H1 (cell line): ENCODE measurements around the gene SYCE3. TPM values are rescaled to one million over a fixed set of nuclear protein-coding genes. Genes with fewer than 3 reads are reported as not detected.

ENCODE experiments used
- CTCF ChIA-PET: fragments of 300-600 bp; sonication (Branson Sonifier 250); formaldehyde crosslinking; loops from one replicate; lab custom pipeline; 2021; ENCODE audit not compliant: partially characterized antibody; lab: Charles Lee
- POLR2A ChIA-PET: fragments of 300-600 bp; sonication (Branson Sonifier 250); formaldehyde crosslinking; loops from one replicate; lab custom pipeline; 2021; ENCODE audit warnings: inconsistent platforms; ENCODE audit not compliant: partially characterized antibody; lab: Charles Lee
- DNase-seq, 2 experiments: peaks; one replicate each; pipeline versions ENCODE4 v3.0.0 to v3.0.0-alpha.2; 2010 to 2022; ENCODE audit warnings: low spot score in 2 of 2, low read depth in 1 of 2, mixed read lengths in 1 of 2
- FAIRE-seq: peaks from 2 replicates; lab custom pipeline; 2011; peaks lifted over from hg19 to GRCh38; lab: Jason Lieb, UNC
- H2AFZ ChIP-seq: 2 replicates; pipeline ENCODE4 v1.8.1; 2012; ENCODE audit warnings: low read length, inconsistent platforms
- H2AK5ac ChIP-seq: 2 replicates; pipeline ENCODE4 v1.6.1; 2013; ENCODE audit warnings: low read depth, low read length
- H2BK120ac ChIP-seq: replicated peaks from 2 replicates; pipeline ENCODE3; 2013; ENCODE audit warnings: low read depth, low read length, inconsistent platforms
- H2BK12ac ChIP-seq: 2 replicates; pipeline ENCODE4 v1.6.1; 2013; ENCODE audit warnings: low read depth, low read length
- H2BK15ac ChIP-seq: 2 replicates; pipeline ENCODE4 v1.6.1; 2013; ENCODE audit warnings: low read length
- H2BK20ac ChIP-seq: 2 replicates; pipeline ENCODE4 v1.6.1; 2013; ENCODE audit warnings: low read length
- H2BK5ac ChIP-seq: 2 replicates; pipeline ENCODE4 v1.6.1; 2013; ENCODE audit warnings: low read depth, low read length
- H3K14ac ChIP-seq: 2 replicates; pipeline ENCODE4 v1.6.1; 2013; ENCODE audit warnings: inconsistent platforms; ENCODE audit not compliant: insufficient read length
- H3K18ac ChIP-seq: 2 replicates; pipeline ENCODE4 v1.6.1; 2013; ENCODE audit warnings: low read length; ENCODE audit errors: extremely low read depth
- H3K23ac ChIP-seq: 2 replicates; pipeline ENCODE4 v1.6.1; 2013; ENCODE audit warnings: inconsistent platforms; ENCODE audit not compliant: insufficient read length
- H3K23me2 ChIP-seq: 2 replicates; pipeline ENCODE4 v1.6.1; 2013; ENCODE audit warnings: low read depth, low read length
- H3K27ac ChIP-seq: 2 replicates; pipeline ENCODE4 v1.6.1; 2011; ENCODE audit warnings: low read depth, low read length, inconsistent platforms
- H3K27me3 ChIP-seq, 4 experiments: replicated peaks in 1 of 4; 1 replicate in 1 of 4; 2 replicates in 3 of 4; pipeline versions ENCODE4 v1.6.1 to v1.8.1; 2011 to 2013; ENCODE audit warnings: low read length in 3 of 4, mild to moderate bottlenecking in 3 of 4, inconsistent platforms in 2 of 4, mixed read lengths in 2 of 4, moderate library complexity in 1 of 4; ENCODE audit not compliant: control insufficient read depth in 3 of 4, insufficient read depth in 3 of 4; ENCODE audit errors: extremely low read depth in 1 of 4
- H3K36me3 ChIP-seq, 4 experiments: 2 replicates each; pipeline versions ENCODE4 v1.6.1 to v1.8.1; 2011 to 2013; ENCODE audit warnings: mild to moderate bottlenecking in 4 of 4, low read length in 3 of 4, moderate library complexity in 2 of 4, control low read depth in 1 of 4, inconsistent platforms in 1 of 4; ENCODE audit not compliant: insufficient read depth in 4 of 4, control insufficient read depth in 2 of 4
- H3K4ac ChIP-seq: replicated peaks from 2 replicates; pipeline ENCODE3; 2013; ENCODE audit warnings: low read length, low read depth, mixed read lengths, inconsistent platforms; ENCODE audit not compliant: insufficient read length
- H3K4me1 ChIP-seq, 4 experiments: replicated peaks in 1 of 4; 1 replicate in 1 of 4; 2 replicates in 3 of 4; pipeline versions ENCODE4 v1.6.1 to v1.8.1; 2011 to 2013; ENCODE audit warnings: low read length in 3 of 4, inconsistent platforms in 2 of 4, mixed read lengths in 1 of 4; ENCODE audit not compliant: insufficient read depth in 4 of 4, control insufficient read depth in 3 of 4
- H3K4me2 ChIP-seq, 2 experiments: 2 replicates each; pipeline versions ENCODE4 v1.6.1 to v1.8.1; 2011 to 2013; ENCODE audit warnings: low read depth in 2 of 2, low read length in 2 of 2, control low read depth in 1 of 2, inconsistent platforms in 1 of 2, mild to moderate bottlenecking in 1 of 2; ENCODE audit not compliant: insufficient read depth in 1 of 2
- H3K4me3 ChIP-seq, 4 experiments: fragments of 200-600, 300-600 bp in 1 of 4; sonication (generic), shearing (Covaris generic), sonication (Bioruptor Twin) in 1 of 4; 2 replicates each; pipeline versions ENCODE4 v1.5.1 to v1.8.1; 2011 to 2016; ENCODE audit warnings: low read length in 4 of 4, low read depth in 3 of 4, control low read depth in 2 of 4, inconsistent platforms in 2 of 4, mild to moderate bottlenecking in 2 of 4, mixed read lengths in 1 of 4, moderate library complexity in 1 of 4; ENCODE audit not compliant: insufficient read depth in 2 of 4; ENCODE audit errors: extremely low read depth in 1 of 4
- H3K56ac ChIP-seq: replicated peaks from 2 replicates; pipeline ENCODE3; 2013; ENCODE audit warnings: low read depth, mild to moderate bottlenecking, mixed read lengths, low read length, inconsistent platforms; ENCODE audit not compliant: insufficient read length
- H3K79me1 ChIP-seq: 2 replicates; pipeline ENCODE4 v1.6.1; 2013; ENCODE audit warnings: low read depth, low read length, control low read depth
- H3K79me2 ChIP-seq, 2 experiments: 2 replicates each; pipeline versions ENCODE4 v1.6.1 to v1.8.1; 2012 to 2013; ENCODE audit warnings: low read length in 2 of 2, mild to moderate bottlenecking in 2 of 2, inconsistent platforms in 1 of 2; ENCODE audit not compliant: insufficient read depth in 2 of 2, control insufficient read depth in 1 of 2
- H3K9ac ChIP-seq, 4 experiments: replicated peaks in 1 of 4; 1 replicate in 1 of 4; 2 replicates in 3 of 4; pipeline versions ENCODE4 v1.6.1 to v1.8.1; 2011 to 2013; ENCODE audit warnings: low read depth in 3 of 4, low read length in 3 of 4, control low read depth in 2 of 4, mild to moderate bottlenecking in 2 of 4, moderate library complexity in 2 of 4, inconsistent platforms in 1 of 4; ENCODE audit errors: extremely low read depth in 1 of 4
- H3K9me3 ChIP-seq, 2 experiments: 2 replicates each; pipeline versions ENCODE4 v1.6.1 to v1.8.1; 2012 to 2013; ENCODE audit warnings: mild to moderate bottlenecking in 2 of 2, moderate library complexity in 2 of 2, control low read depth in 1 of 2, inconsistent platforms in 1 of 2, low read depth in 1 of 2, low read length in 1 of 2, mixed read lengths in 1 of 2; ENCODE audit not compliant: insufficient read depth in 2 of 2
- H4K20me1 ChIP-seq, 2 experiments: replicated peaks in 1 of 2; 2 replicates each; pipeline versions ENCODE3 to v1.8.1; 2011 to 2013; ENCODE audit warnings: inconsistent platforms in 2 of 2, low read length in 2 of 2, mild to moderate bottlenecking in 1 of 2; ENCODE audit not compliant: insufficient read depth in 2 of 2, control insufficient read depth in 1 of 2
- H4K5ac ChIP-seq: 2 replicates; pipeline ENCODE4 v1.6.1; 2013; ENCODE audit warnings: low read length, low read depth, mixed read lengths, inconsistent platforms; ENCODE audit not compliant: insufficient read length
- H4K8ac ChIP-seq: 2 replicates; pipeline ENCODE4 v1.8.0; 2013; ENCODE audit warnings: mild to moderate bottlenecking, moderate library complexity, low read length, inconsistent platforms; ENCODE audit not compliant: insufficient read depth; ENCODE audit errors: extremely low read depth
- H4K91ac ChIP-seq: replicated peaks from 2 replicates; pipeline ENCODE3; 2013; ENCODE audit warnings: low read length, mixed read lengths, inconsistent platforms; ENCODE audit not compliant: insufficient read length
- CHD2 ChIP-seq: IDR thresholded peaks from 2 replicates; pipeline ENCODE4 v1.6.1; 2012; ENCODE audit warnings: low read length, improper control_type of control experiment
- GABPA ChIP-seq: IDR thresholded peaks from 2 replicates; pipeline ENCODE4 v1.6.1; 2011; ENCODE audit warnings: mild to moderate bottlenecking, low read length, moderate library complexity, borderline replicate concordance; ENCODE audit not compliant: insufficient read depth
- GTF2F1 ChIP-seq: IDR thresholded peaks from 2 replicates; pipeline ENCODE4 v1.6.1; 2012; ENCODE audit warnings: low read depth, low read length, improper control_type of control experiment, borderline replicate concordance
- JUN ChIP-seq: IDR thresholded peaks from 2 replicates; pipeline ENCODE4 v1.6.1; 2011; ENCODE audit warnings: low read depth, mild to moderate bottlenecking, improper control_type of control experiment, low read length
- KDM1A ChIP-seq: fragments of 200-600, 300-600 bp; sonication (generic); IDR thresholded peaks from 2 replicates; pipeline ENCODE4 v1.7.1; 2016; ENCODE audit warnings: mild to moderate bottlenecking, low read length, borderline replicate concordance
- NANOG ChIP-seq: IDR thresholded peaks from 2 replicates; pipeline ENCODE4 v1.6.1; 2011; ENCODE audit warnings: low read length, low read depth, mild to moderate bottlenecking, inconsistent platforms; ENCODE audit not compliant: insufficient read depth, poor library complexity, severe bottlenecking
- POLR2A ChIP-seq, 2 experiments: IDR thresholded peaks; 1 replicate in 1 of 2; 2 replicates in 1 of 2; pipeline ENCODE4 v1.6.1; 2011; ENCODE audit warnings: low read depth in 2 of 2, low read length in 2 of 2, mild to moderate bottlenecking in 2 of 2; ENCODE audit errors: control extremely low read depth in 1 of 2
- RNF2 ChIP-seq: fragments of 200-900, 300-1000 bp; sonication (generic); IDR thresholded peaks from 2 replicates; pipeline ENCODE4 v1.7.1; 2016; ENCODE audit warnings: borderline replicate concordance, low read depth, mild to moderate bottlenecking, antibody characterized with exemption, low read length; ENCODE audit not compliant: poor library complexity, severe bottlenecking; ENCODE audit errors: missing control alignments
- RXRA ChIP-seq: IDR thresholded peaks from 2 replicates; pipeline ENCODE4 v1.6.1; 2011; ENCODE audit warnings: low read depth, mild to moderate bottlenecking, low read length, moderate library complexity; ENCODE audit not compliant: insufficient read depth
- SIN3A ChIP-seq, 2 experiments: IDR thresholded peaks in 1 of 2; conservative IDR thresholded peaks in 1 of 2; 2 replicates each; pipeline ENCODE4 v1.6.1; 2011 to 2012; ENCODE audit warnings: low read length in 2 of 2, improper control_type of control experiment in 1 of 2, low read depth in 1 of 2, mild to moderate bottlenecking in 1 of 2
- SIRT6 ChIP-seq: IDR thresholded peaks from one replicate; pipeline ENCODE4 v1.7.1; 2012; ENCODE audit warnings: low read length, inconsistent platforms
- WGBS, 2 experiments: shearing (Covaris generic) in 1 of 2; methylation state at CpG; one replicate each; pipeline versions ENCODE4 v1.1.6 to v1.1.7; 2013 to 2015; ENCODE audit warnings: low lambda C conversion rate in 2 of 2, mixed read lengths in 2 of 2, inconsistent platforms in 1 of 2, low coverage in 1 of 2, missing lambda C conversion rate in 1 of 2; ENCODE audit not compliant: insufficient replicate concordance in 2 of 2, insufficient coverage in 1 of 2, insufficient read length in 1 of 2; ENCODE audit errors: extremely low coverage in 1 of 2, missing lambda C conversion rate in 1 of 2; 5-methylcytosine and 5-hydroxymethylcytosine counted together
- polyA plus RNA-seq, 7 experiments: library from polyadenylated mRNA; depleted of rRNA in 3 of 7; stranded (reverse) in 5 of 7; unstranded in 2 of 7; fragments of >200 nt in 5 of 7; fragments of 200-250 nt in 2 of 7; gene quantifications; 1 replicate in 5 of 7; 2 replicates in 1 of 7; 4 replicates in 1 of 7; pipeline versions ENCODE4 v1.2.1 to v1.2.3, GENCODE V29; 2011 to 2013; ENCODE audit warnings: missing spikeins in 2 of 7, mixed read lengths in 2 of 7
- total RNA-seq: library from RNA; stranded (reverse); fragmentation: NEBNext Ultra II Directional; extraction: Animal tissue kit (Norgen Biotek cat#: 25700); gene quantifications from 2 replicates; pipeline ENCODE4 v1.2.1, GENCODE V29; 2021

Gene SYCE3
- total and polyA plus RNA-seq, 2 of the 8 experiments (the other 6 are each of a cell fraction or from before 2014, with no cell fraction given) = 1.9 TPM; not detected in 1

GRCh38 chr22:50568626-50569025, 5.9 kb upstream of the SYCE3 start:
- WGBS, 2 experiments = 90% methylated on average over 7 of the region's 7 CpGs; no CpG with 5 or more reads in 1 of the 2 experiments
- no peak overlapping the region for H4K91ac ChIP-seq
- H3K23me2 ChIP-seq = no peaks in the 10 kb centered on the region
- no peak overlapping the region for H3K56ac ChIP-seq
- DNase-seq (no peak), FAIRE-seq (no peak)
- ChIA-PET CTCF (interaction anchor here (0.7 to 2.3 kb wide), 3 partner anchors 52 to 131 kb away, joined by 3 to 7 read pairs (median 4); no protein-coding TSS in a partner anchor), POLR2A (interaction anchor here (1.1 to 2.5 kb wide), 2 partner anchors 10 to 13 kb away, joined by 4 to 8 read pairs; partner anchors contain the start of gene CPT1B)
- H2BK15ac ChIP-seq = no peak overlapping the region
- H3K27ac ChIP-seq = no peak overlapping the region
- H3K79me2 ChIP-seq = no peaks in the 10 kb centered on the region
- H3K27me3 ChIP-seq = peaks cover 0 to 2% (median 1%) of the 10 kb centered on the region in 4 experiments; a peak in 5 of 7 replicates
- H3K14ac ChIP-seq = no peak overlapping the region
- TF ChIP-seq KDM1A (no peak), CHD2 (no peak), GTF2F1 (no peak), JUN (no peak), RNF2 (no peak), NANOG (no peak), GABPA (no peak), SIN3A (conservative IDR thresholded peaks at IDR 0.05 in 1 of 2, IDR thresholded peaks at IDR 0.05 in 1 of 2; ENCODE audit: low read depth in 1 of 2, low read length in 2 of 2) (no peak), SIRT6 (no peak), RXRA (no peak), POLR2A (IDR thresholded peaks at IDR 0.05; ENCODE audit: control extremely low read depth in 1 of 2, low read depth in 2 of 2, low read length in 2 of 2) (no peak)
- no peak overlapping the region for H4K5ac ChIP-seq
- H3K79me1 ChIP-seq = no peaks in the 10 kb centered on the region
- H3K4me3 ChIP-seq = no peak overlapping the region
- H3K4me2 ChIP-seq = no peak overlapping the region
- no peak overlapping the region for H4K8ac ChIP-seq
- H3K4me1 ChIP-seq = no peaks in the 10 kb centered on the region
- no peak overlapping the region for H2AFZ ChIP-seq
- H3K4ac ChIP-seq = no peak overlapping the region
- no peak overlapping the region for H2BK5ac ChIP-seq
- no peak overlapping the region for H3K9ac ChIP-seq
- H4K20me1 ChIP-seq = peaks cover 4 to 17% of the 10 kb centered on the region in 2 experiments
- peaks cover 8 to 38% (median 27%) of the 10 kb centered on the region in 4 experiments; a peak in 6 of 8 replicates for H3K36me3 ChIP-seq
- no peak overlapping the region for H3K23ac ChIP-seq
- no peak overlapping the region for H2AK5ac ChIP-seq
- no peak overlapping the region for H3K18ac ChIP-seq
- H2BK12ac ChIP-seq = no peak overlapping the region
- no peak overlapping the region for H2BK120ac ChIP-seq
- no peaks in the 10 kb centered on the region for H3K9me3 ChIP-seq
- H2BK20ac ChIP-seq = no peak overlapping the region
